HCT116 (cell line): ENCODE measurements around the gene CILP2. TPM values are rescaled to one million over a fixed set of nuclear protein-coding genes. Genes with fewer than 3 reads are reported as not detected.

Source experiments
- ATAC-seq: fragments of 200-7000 bp; cut with Tn5 transposase; 2 replicates; pipeline ENCODE4 v1.9.1; 2020; ENCODE audit warnings: mild to moderate bottlenecking, moderate library complexity
- BruUV-seq: library from RNA; stranded (reverse); fragments of 400-500 nt; replicated peaks from 2 replicates; lab custom pipeline; 2021; lab: Mats Ljungman, UMichigan
- CTCF ChIA-PET: fragments of 300-600 bp; sonication (Branson Sonifier 250); formaldehyde crosslinking; loops from one replicate; lab custom pipeline; 2021; ENCODE audit warnings: antibody characterized with exemption; lab: Charles Lee
- POLR2A ChIA-PET: fragments of 300-600, 350-600 bp; sonication (Branson Sonifier 250); formaldehyde crosslinking; loops from one replicate; lab custom pipeline; 2021; ENCODE audit warnings: antibody characterized with exemption; lab: Charles Lee
- RAD21 ChIA-PET, 2 experiments: fragments of 300-600 bp; sonication (Branson Sonifier 250); formaldehyde crosslinking; loops; one replicate each; lab custom pipeline; 2023; ENCODE audit warnings: low total read pairs in 2 of 2; ENCODE audit not compliant: uncharacterized antibody in 2 of 2, unreplicated experiment in 2 of 2, low non-redundant PET in 1 of 2; lab: Charles Lee
- DNase-seq: peaks from one replicate; pipeline ENCODE4 v3.0.0-alpha.2; 2010; ENCODE audit warnings: low read depth, low spot score
- H2AFZ ChIP-seq: fragments of 200-600 bp; shearing (Covaris generic), sonication (generic); 2 replicates; pipeline ENCODE4 v1.6.1; 2017; ENCODE audit warnings: low read depth, mixed run types, mixed read lengths, antibody characterized with exemption, low read length; ENCODE audit not compliant: poor library complexity, severe bottlenecking
- H3K27ac ChIP-seq: 2 replicates; pipeline ENCODE4 v1.5.1; 2012; ENCODE audit warnings: low read depth, low read length
- H3K27me3 ChIP-seq: fragments of 200-600 bp; sonication (generic); 2 replicates; pipeline ENCODE4 v1.6.1; 2016; ENCODE audit warnings: mixed run types, low read length, mixed read lengths; ENCODE audit not compliant: insufficient read depth
- H3K36me3 ChIP-seq, 2 experiments: fragments of 200-500 bp in 1 of 2; fragments of 200-600 bp in 1 of 2; sonication (Bioruptor generic) in 1 of 2; sonication (generic) in 1 of 2; 2 replicates each; pipeline versions ENCODE4 v1.5.1 to v1.6.1; 2014 to 2016; ENCODE audit warnings: low read length in 2 of 2, inconsistent platforms in 1 of 2, mixed read lengths in 1 of 2, mixed run types in 1 of 2; ENCODE audit not compliant: insufficient read depth in 2 of 2, control insufficient read depth in 1 of 2
- H3K4me1 ChIP-seq, 2 experiments: fragments of 200-600 bp in 1 of 2; sonication (generic) in 1 of 2; 2 replicates each; pipeline versions ENCODE4 v1.5.1 to v1.6.1; 2012 to 2017; ENCODE audit warnings: low read length in 2 of 2, inconsistent platforms in 1 of 2, mild to moderate bottlenecking in 1 of 2, mixed read lengths in 1 of 2, mixed run types in 1 of 2, moderate library complexity in 1 of 2; ENCODE audit not compliant: insufficient read depth in 2 of 2, control insufficient read depth in 1 of 2
- H3K4me2 ChIP-seq: fragments of 200-600 bp; sonication (generic); 2 replicates; pipeline ENCODE4 v1.6.1; 2017; ENCODE audit warnings: mixed run types, low read length, mixed read lengths
- H3K4me3 ChIP-seq, 2 experiments: fragments of 200-600 bp in 1 of 2; sonication (generic) in 1 of 2; replicated peaks in 1 of 2; 2 replicates each; pipeline ENCODE4 v1.5.1; 2011 to 2016; ENCODE audit warnings: low read length in 2 of 2, control low read depth in 1 of 2, low read depth in 1 of 2, mild to moderate bottlenecking in 1 of 2, mixed read lengths in 1 of 2, mixed run types in 1 of 2
- H3K79me2 ChIP-seq: fragments of 200-600 bp; sonication (generic); 2 replicates; pipeline ENCODE4 v1.6.1; 2017; ENCODE audit warnings: mild to moderate bottlenecking, mixed run types, low read length, moderate library complexity, mixed read lengths; ENCODE audit not compliant: insufficient read depth
- H3K9ac ChIP-seq: fragments of 200-600 bp; sonication (generic); 2 replicates; pipeline ENCODE4 v1.6.1; 2016; ENCODE audit warnings: low read length, mixed read lengths
- H3K9me2 ChIP-seq: fragments of 200-600 bp; sonication (generic), shearing (Covaris generic); 2 replicates; pipeline ENCODE4 v1.6.1; 2017; ENCODE audit warnings: mixed run types, mild to moderate bottlenecking, moderate library complexity; ENCODE audit not compliant: insufficient read depth
- H3K9me3 ChIP-seq, 2 experiments: fragments of 200-500 bp in 1 of 2; fragments of 200-600 bp in 1 of 2; sonication (Bioruptor generic) in 1 of 2; sonication (generic) in 1 of 2; 2 replicates each; pipeline ENCODE4 v1.6.1; 2014 to 2017; ENCODE audit warnings: low read length in 2 of 2, mixed read lengths in 2 of 2, inconsistent platforms in 1 of 2, low read depth in 1 of 2, mild to moderate bottlenecking in 1 of 2, mixed run types in 1 of 2, moderate library complexity in 1 of 2; ENCODE audit not compliant: control insufficient read depth in 1 of 2, insufficient read depth in 1 of 2
- H4K20me1 ChIP-seq: fragments of 200-600 bp; sonication (generic), shearing (Covaris generic); 2 replicates; pipeline ENCODE4 v1.6.1; 2017; ENCODE audit warnings: mixed run types, mild to moderate bottlenecking, moderate library complexity; ENCODE audit not compliant: insufficient read depth
- ATF3 ChIP-seq: IDR thresholded peaks from 2 replicates; pipeline ENCODE4 v1.6.1; 2012
- CEBPB ChIP-seq: IDR thresholded peaks from 2 replicates; pipeline ENCODE4 v1.6.1; 2012; ENCODE audit warnings: low read depth
- EGR1 ChIP-seq: IDR thresholded peaks from 2 replicates; pipeline ENCODE4 v1.6.1; 2012; ENCODE audit warnings: low read depth
- ELF1 ChIP-seq: IDR thresholded peaks from 2 replicates; pipeline ENCODE4 v1.6.1; 2012; ENCODE audit warnings: low read depth, borderline replicate concordance
- FOSL1 ChIP-seq: IDR thresholded peaks from 2 replicates; pipeline ENCODE4 v1.6.1; 2012; ENCODE audit warnings: low read depth
- MAX ChIP-seq: IDR thresholded peaks from 2 replicates; pipeline ENCODE4 v1.6.1; 2012
- POLR2AphosphoS5 ChIP-seq: IDR thresholded peaks from 2 replicates; pipeline ENCODE4 v1.6.1; 2011; ENCODE audit warnings: mild to moderate bottlenecking, low read depth, low read length, moderate library complexity
- SIN3A ChIP-seq: IDR thresholded peaks from 2 replicates; pipeline ENCODE4 v1.6.1; 2012; ENCODE audit warnings: low read depth
- SRF ChIP-seq: IDR thresholded peaks from 2 replicates; pipeline ENCODE4 v1.6.1; 2012; ENCODE audit warnings: low read depth
- ZBTB33 ChIP-seq: IDR thresholded peaks from 2 replicates; pipeline ENCODE4 v1.6.1; 2011; ENCODE audit warnings: mild to moderate bottlenecking, low read length, moderate library complexity; ENCODE audit not compliant: insufficient replicate concordance; ENCODE audit errors: extremely low read depth
- ZNF274 ChIP-seq: fragments of 200-500 bp; sonication (Bioruptor generic); IDR thresholded peaks from 2 replicates; pipeline ENCODE4 v1.6.1; 2014; ENCODE audit warnings: mild to moderate bottlenecking, low read depth, low read length, inconsistent platforms
- intact Hi-C: fragments of 100-400 bp; cut with micrococcal nuclease; formaldehyde crosslinking; loops from 2 replicates; pipeline ENCODE4 v1.10.0; 2022
- total RNA-seq: library from RNA; stranded (reverse); gene quantifications from one replicate; pipeline ENCODE4 v1.2.1, GENCODE V29; 2021; ENCODE audit not compliant: unreplicated experiment

CILP2 gene
- total RNA-seq, 1 experiment from 2014 or later: 13.1 TPM

GRCh38 chr19:19533841-19534240 is 4.2 kb upstream of the CILP2 start:
- H3K9me2 ChIP-seq: no peaks in the 10 kb centered on the region
- TSS peak; percentile 17 for BruUV-seq
- no peak for ATAC-seq
- no peaks in the 10 kb centered on the region for H3K79me2 ChIP-seq
- H3K9me3 ChIP-seq: no peaks in the 10 kb centered on the region
- DNase-seq: no peak
- CTCF ChIA-PET: interaction anchor here (4.8 kb wide), 1 partner anchor 110 kb away, joined by 21 read pairs; the partner anchor contains the start of gene GMIP
- H3K36me3 ChIP-seq: no peaks in the 10 kb centered on the region; a peak in 1 of 4 replicates
- H3K9ac ChIP-seq: no peak overlapping the region
- no peak overlapping the region for H2AFZ ChIP-seq
- no peak overlapping the region for H3K27ac ChIP-seq
- POLR2A ChIA-PET: no interaction called here
- no peak overlapping the region for H3K4me2 ChIP-seq
- H3K4me3 ChIP-seq: no peak overlapping the region
- H3K4me1 ChIP-seq: peaks cover 1 to 8% of the 10 kb centered on the region in 2 experiments; a peak in 2 of 4 replicates
- H3K27me3 ChIP-seq: no peaks in the 10 kb centered on the region
- intact Hi-C loops: no loop called here
- H4K20me1 ChIP-seq: no peaks in the 10 kb centered on the region
- TF ChIP-seq SIN3A: no peak
- TF ChIP-seq POLR2AphosphoS5: no peak
- RAD21 ChIA-PET: no interaction called here

- H2AFZ ChIP-seq: no peak overlapping the region
- H4K20me1 ChIP-seq: no peaks in the 10 kb centered on the region
- H3K79me2 ChIP-seq: no peaks in the 10 kb centered on the region
- H3K4me2 ChIP-seq: no peak overlapping the region
- no peak overlapping the region for H3K27ac ChIP-seq
- H3K9me3 ChIP-seq: no peaks in the 10 kb centered on the region
- no peak overlapping the region for H3K4me3 ChIP-seq
- intact Hi-C loops: no loop called here
- no TSS peak for BruUV-seq
- ChIA-PET RAD21 (no interaction called here), CTCF (no interaction called here), POLR2A (interaction anchor here (0.5 kb wide), 1 partner anchor 1682 kb away, joined by 3 read pairs; no protein-coding TSS in a partner anchor)
- H3K9me2 ChIP-seq: no peaks in the 10 kb centered on the region
- no peak for TF ChIP-seq SIN3A
- TF ChIP-seq MAX: no peak
- TF ChIP-seq ZNF274: no peak
- no peak for TF ChIP-seq ATF3
- TF ChIP-seq EGR1: no peak
- no peak for TF ChIP-seq CEBPB
- TF ChIP-seq FOSL1: no peak
- no peak for TF ChIP-seq ZBTB33
- no peak for TF ChIP-seq SRF
- no peak for TF ChIP-seq ELF1
- TF ChIP-seq POLR2AphosphoS5: no peak
- DNase-seq: no peak
- H3K9ac ChIP-seq: no peak overlapping the region
- no peaks in the 10 kb centered on the region for H3K27me3 ChIP-seq
- ATAC-seq: no peak
- no peaks in the 10 kb centered on the region for H3K36me3 ChIP-seq
- H3K4me1 ChIP-seq: peaks cover 3 to 13% of the 10 kb centered on the region in 2 experiments; a peak in 2 of 4 replicates
Measured at GRCh38 chr19:19534556-19535265, 3.4 kb upstream of the CILP2 start.
